HEK293 (cell line): ENCODE data around the gene PMEL.
A peak's percentile ranks its signal among the peaks of the same experiment; 100 is the strongest.

Source experiments
- BCL11A ChIP-seq: fragments of 450-650 bp; formaldehyde crosslinking; IDR thresholded peaks from 2 replicates; pipeline ENCODE4 v1.5.1; 2016; ENCODE audit warnings: low read depth, missing biosample characterization, missing genetic modification characterization
- BCL11B ChIP-seq: fragments of 450-650 bp; formaldehyde crosslinking; IDR thresholded peaks from 2 replicates; pipeline ENCODE4 v1.5.1; 2016; ENCODE audit warnings: low read depth, missing biosample characterization, missing genetic modification characterization
- KLF17 ChIP-seq: fragments of 450-650 bp; formaldehyde crosslinking; IDR thresholded peaks from 2 replicates; pipeline ENCODE4 v1.5.1; 2016; ENCODE audit warnings: missing biosample characterization, missing genetic modification characterization
- PRDM10 ChIP-seq: fragments of 450-650 bp; formaldehyde crosslinking; IDR thresholded peaks from 2 replicates; pipeline ENCODE4 v1.5.1; 2016; ENCODE audit warnings: missing biosample characterization, missing genetic modification characterization
- SALL2 ChIP-seq: fragments of 450-650 bp; formaldehyde crosslinking; IDR thresholded peaks from 2 replicates; pipeline ENCODE4 v1.5.0; 2017; ENCODE audit warnings: missing biosample characterization, mild to moderate bottlenecking, missing genetic modification characterization, borderline replicate concordance
- ZBTB17 ChIP-seq: fragments of 450-650 bp; formaldehyde crosslinking; IDR thresholded peaks from 2 replicates; pipeline ENCODE4 v1.5.1; 2016; ENCODE audit warnings: missing biosample characterization, missing genetic modification characterization
- ZBTB21 ChIP-seq: fragments of 450-650 bp; formaldehyde crosslinking; IDR thresholded peaks from 2 replicates; pipeline ENCODE4 v1.5.1; 2017; ENCODE audit warnings: missing biosample characterization, missing genetic modification characterization
- ZBTB48 ChIP-seq: fragments of 450-650 bp; formaldehyde crosslinking; IDR thresholded peaks from 2 replicates; pipeline ENCODE4 v1.5.1; 2016; ENCODE audit warnings: missing biosample characterization, missing genetic modification characterization
- ZFHX2 ChIP-seq: fragments of 450-650 bp; formaldehyde crosslinking; conservative IDR thresholded peaks from 2 replicates; pipeline ENCODE4 v1.5.1; 2016; ENCODE audit warnings: missing biosample characterization, missing genetic modification characterization
- ZFP37 ChIP-seq: fragments of 450-650 bp; formaldehyde crosslinking; IDR thresholded peaks from 2 replicates; pipeline ENCODE4 v1.5.1; 2016; ENCODE audit warnings: missing biosample characterization, missing genetic modification characterization
- ZFP69B ChIP-seq: fragments of 450-650 bp; formaldehyde crosslinking; IDR thresholded peaks from 2 replicates; pipeline ENCODE4 v1.5.1; 2016; ENCODE audit warnings: missing biosample characterization, missing genetic modification characterization
- ZNF18 ChIP-seq: fragments of 450-650 bp; formaldehyde crosslinking; IDR thresholded peaks from 2 replicates; pipeline ENCODE4 v1.5.1; 2016; ENCODE audit warnings: missing biosample characterization, missing genetic modification characterization
- ZNF211 ChIP-seq: fragments of 450-650 bp; formaldehyde crosslinking; IDR thresholded peaks from 2 replicates; pipeline ENCODE4 v1.5.1; 2016; ENCODE audit warnings: low read depth, missing biosample characterization, missing genetic modification characterization
- ZNF394 ChIP-seq: fragments of 450-650 bp; formaldehyde crosslinking; IDR thresholded peaks from 2 replicates; pipeline ENCODE4 v1.5.1; 2016; ENCODE audit warnings: missing biosample characterization, missing genetic modification characterization, mild to moderate bottlenecking, moderate library complexity, borderline replicate concordance
- ZNF398 ChIP-seq: fragments of 450-650 bp; formaldehyde crosslinking; IDR thresholded peaks from 2 replicates; pipeline ENCODE4 v1.5.1; 2017; ENCODE audit warnings: missing biosample characterization, missing genetic modification characterization
- ZNF571 ChIP-seq: fragments of 450-650 bp; formaldehyde crosslinking; IDR thresholded peaks from 2 replicates; pipeline ENCODE4 v1.5.0; 2017; ENCODE audit warnings: missing biosample characterization, missing genetic modification characterization
- ZNF600 ChIP-seq: fragments of 450-650 bp; formaldehyde crosslinking; IDR thresholded peaks from 2 replicates; pipeline ENCODE4 v1.5.1; 2016; ENCODE audit warnings: missing biosample characterization, missing genetic modification characterization
- ZNF621 ChIP-seq: fragments of 450-650 bp; formaldehyde crosslinking; IDR thresholded peaks from 2 replicates; pipeline ENCODE4 v1.5.1; 2017; ENCODE audit warnings: missing biosample characterization, missing genetic modification characterization
- ZNF639 ChIP-seq: fragments of 450-650 bp; formaldehyde crosslinking; IDR thresholded peaks from 2 replicates; pipeline ENCODE4 v1.5.1; 2016; ENCODE audit warnings: missing biosample characterization, missing genetic modification characterization
- ZNF664 ChIP-seq: fragments of 450-650 bp; formaldehyde crosslinking; IDR thresholded peaks from 2 replicates; pipeline ENCODE4 v1.5.1; 2016; ENCODE audit warnings: missing biosample characterization, missing genetic modification characterization
- ZNF791 ChIP-seq: fragments of 450-650 bp; formaldehyde crosslinking; IDR thresholded peaks from 2 replicates; pipeline ENCODE4 v1.5.1; 2016; ENCODE audit warnings: missing biosample characterization, missing genetic modification characterization
- ZNF837 ChIP-seq: fragments of 450-650 bp; formaldehyde crosslinking; IDR thresholded peaks from 2 replicates; pipeline ENCODE4 v1.5.1; 2016; ENCODE audit warnings: missing biosample characterization, missing genetic modification characterization
- ZSCAN16 ChIP-seq: fragments of 450-650 bp; formaldehyde crosslinking; IDR thresholded peaks from 2 replicates; pipeline ENCODE4 v1.5.1; 2016; ENCODE audit warnings: missing biosample characterization, missing genetic modification characterization
- ZSCAN18 ChIP-seq: fragments of 450-650 bp; formaldehyde crosslinking; IDR thresholded peaks from 2 replicates; pipeline ENCODE4 v1.5.1; 2016; ENCODE audit warnings: missing biosample characterization, missing genetic modification characterization
- ZSCAN4 ChIP-seq: fragments of 450-650 bp; formaldehyde crosslinking; IDR thresholded peaks from 2 replicates; pipeline ENCODE4 v1.5.1; 2017; ENCODE audit warnings: missing biosample characterization, missing genetic modification characterization
- ZXDB ChIP-seq: fragments of 450-650 bp; formaldehyde crosslinking; IDR thresholded peaks from 2 replicates; pipeline ENCODE4 v1.5.1; 2016; ENCODE audit warnings: missing biosample characterization, missing genetic modification characterization

PMEL gene

GRCh38 chr12:55974308-55974730 is 8.5 kb upstream of the PMEL start (continued):
- no peak for TF ChIP-seq ZNF639 (tag by site-specific recombination)
- TF ChIP-seq ZNF18 (tag by site-specific recombination): no peak
- no peak for TF ChIP-seq ZNF837 (tag by site-specific recombination)
- TF ChIP-seq SALL2 (tag by site-specific recombination): no peak
- 0 out of 2 replicates have a peak, but pooled peaks have one; percentile 49 for TF ChIP-seq ZBTB17 (tag by site-specific recombination)
- 0 out of 2 replicates have a peak, but pooled peaks have one; percentile 6 for TF ChIP-seq ZFP69B (tag by site-specific recombination)
- TF ChIP-seq ZBTB21 (tag by site-specific recombination): no peak
- TF ChIP-seq ZNF600 (tag by site-specific recombination): peak; percentile 73; the same call in 1 of the 2 replicates
- TF ChIP-seq BCL11B (tag by site-specific recombination): peak; percentile 41; the same call in 1 of the 2 replicates
- no peak for TF ChIP-seq ZNF791
- TF ChIP-seq ZBTB48 (tag by site-specific recombination): no peak; the same call in 1 of the 2 replicates
- peak; percentile 29; the same call in 1 of the 2 replicates for TF ChIP-seq ZNF398
- TF ChIP-seq ZNF571 (tag by site-specific recombination): no peak
- no peak for TF ChIP-seq ZNF621 (tag by site-specific recombination)
- peak; percentile 42; the same call in 1 of the 2 replicates for TF ChIP-seq BCL11A (tag by site-specific recombination)
- TF ChIP-seq ZNF394 (tag by site-specific recombination): peak; percentile 93
- TF ChIP-seq KLF17 (tag by site-specific recombination): no peak; the same call in 1 of the 2 replicates
- TF ChIP-seq ZSCAN18 (tag by site-specific recombination): no peak
- TF ChIP-seq ZNF211 (tag by site-specific recombination): no peak
- TF ChIP-seq PRDM10 (tag by site-specific recombination): peak; percentile 96
- TF ChIP-seq ZFHX2: no peak
- peak; percentile 29 for TF ChIP-seq ZXDB (tag by site-specific recombination)
- TF ChIP-seq ZSCAN16 (tag by site-specific recombination): no peak
- TF ChIP-seq ZSCAN4 (tag by site-specific recombination): peak; percentile 40; the same call in 1 of the 2 replicates
- no peak for TF ChIP-seq ZNF664 (tag by site-specific recombination)
- peak; percentile 92 for TF ChIP-seq ZFP37
